HG03442 (cell line): ENCODE measurements around the gene EFHD1.

Experiments used
- ATAC-seq: cut with Tn5 transposase; IDR thresholded peaks from one replicate; pipeline ENCODE4 v1.9.1; 2021; ENCODE audit warnings: mild to moderate bottlenecking, moderate library complexity; ENCODE audit not compliant: unreplicated experiment

The EFHD1 gene

GRCh38 chr2:232633413-232634205, at the start of gene EFHD1:
EFHD1 (plus strand) TSS chr2:232633604; CDS start chr2:232633705, 101 bp downstream.
- ATAC-seq = no peak

- ATAC-seq = no peak
Observed at GRCh38 chr2:232584238-232584637, 49.2 kb upstream of the EFHD1 start.

GRCh38 chr2:232586943-232587505, 46.4 kb upstream of the EFHD1 start:
- ATAC-seq = no peak

GRCh38 chr2:232587512-232587911, 45.9 kb upstream of the EFHD1 start:
- ATAC-seq = no peak

GRCh38 chr2:232588031-232588430, 45.4 kb upstream of the EFHD1 start:
- ATAC-seq = no peak

GRCh38 chr2:232588680-232589585, 44.5 kb upstream of the EFHD1 start:
- ATAC-seq = no peak

GRCh38 chr2:232592772-232593395, 40.5 kb upstream of the EFHD1 start:
- no peak for ATAC-seq

GRCh38 chr2:232593982-232594381, 39.4 kb upstream of the EFHD1 start:
- no peak for ATAC-seq

GRCh38 chr2:232597362-232598079, 35.9 kb upstream of the EFHD1 start:
- no peak for ATAC-seq

- no peak for ATAC-seq
Observed at GRCh38 chr2:232598293-232598692, 35.1 kb upstream of the EFHD1 start.

- ATAC-seq = no peak
Observed at GRCh38 chr2:232600053-232600773, 33.2 kb upstream of the EFHD1 start.

GRCh38 chr2:232603283-232603682, 30.1 kb upstream of the EFHD1 start:
- ATAC-seq = no peak

GRCh38 chr2:232604535-232604934, 28.9 kb upstream of the EFHD1 start:
- no peak for ATAC-seq

- no peak for ATAC-seq
Observed at GRCh38 chr2:232607011-232607410, 26.4 kb upstream of the EFHD1 start.

GRCh38 chr2:232609607-232610006, 23.8 kb upstream of the EFHD1 start:
- ATAC-seq = no peak

GRCh38 chr2:232610081-232610480, 23.3 kb upstream of the EFHD1 start:
- ATAC-seq = no peak

GRCh38 chr2:232611061-232611460, 22.3 kb upstream of the EFHD1 start:
- ATAC-seq = no peak

GRCh38 chr2:232611559-232612218, 21.7 kb upstream of the EFHD1 start:
- no peak for ATAC-seq

GRCh38 chr2:232613538-232614134, 19.8 kb upstream of the EFHD1 start:
- ATAC-seq = no peak
